DMS114 treated with DMSO at 0.1 percent for 48 hours (cell line): ENCODE results near the gene JOSD1.

Experiments used
- DNase-seq: peaks from one replicate; lab custom pipeline; 2025; ENCODE audit not compliant: unreplicated experiment; lab: John Stamatoyannopoulos, UW

The JOSD1 gene

DNA sequence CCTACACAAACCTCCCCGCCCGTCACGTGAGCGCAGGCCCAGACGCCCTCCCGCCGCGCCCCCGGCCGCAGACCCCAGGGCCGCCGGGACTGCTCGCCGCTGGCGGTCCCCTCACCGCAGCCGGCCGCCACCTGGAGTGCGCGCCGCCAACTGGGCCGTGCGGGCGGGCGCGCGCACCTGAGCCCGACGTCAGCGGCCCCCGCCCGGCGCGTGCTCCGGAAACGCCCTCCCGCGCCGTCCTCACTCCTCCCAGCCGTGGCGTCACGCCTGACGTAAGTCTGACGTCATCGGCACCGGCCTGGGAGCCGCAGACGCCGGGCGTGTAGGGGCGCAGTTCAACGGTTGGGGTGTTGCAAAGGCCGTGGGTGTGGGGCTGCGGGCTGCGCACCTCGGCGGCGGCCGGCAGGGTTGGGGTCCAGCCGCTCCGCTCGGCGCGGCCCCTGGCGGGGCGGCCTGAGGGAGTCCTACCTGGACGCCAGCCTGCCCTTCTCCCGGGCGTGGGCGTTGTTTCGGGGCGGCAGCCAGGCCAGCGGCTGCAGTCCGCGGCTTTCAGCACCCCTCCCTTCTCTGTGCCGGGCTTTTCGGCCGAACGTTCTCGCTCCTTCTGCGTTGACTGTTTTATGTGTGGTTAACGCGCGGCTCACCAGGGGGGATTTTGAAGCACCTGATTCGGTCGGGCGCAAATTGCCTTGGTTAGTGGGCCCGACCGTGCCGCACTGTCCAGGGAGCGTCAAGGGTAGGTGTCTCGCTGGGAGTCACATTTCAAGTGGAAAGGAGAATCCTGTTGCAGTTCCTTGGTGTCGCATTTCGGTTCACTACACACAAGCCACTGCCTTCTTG lies at the start of gene JOSD1:
TSS of gene JOSD1 (minus strand) at position 155 of the 840 bp plus-strand sequence. CDS start 956 bp downstream, outside the sequence.
- peak; percentile 53 for DNase-seq

- DNase-seq: no peak
These were observed 49.4 kb upstream of the JOSD1 start for GRCh38 chr22:38750104-38750503.

DNA sequence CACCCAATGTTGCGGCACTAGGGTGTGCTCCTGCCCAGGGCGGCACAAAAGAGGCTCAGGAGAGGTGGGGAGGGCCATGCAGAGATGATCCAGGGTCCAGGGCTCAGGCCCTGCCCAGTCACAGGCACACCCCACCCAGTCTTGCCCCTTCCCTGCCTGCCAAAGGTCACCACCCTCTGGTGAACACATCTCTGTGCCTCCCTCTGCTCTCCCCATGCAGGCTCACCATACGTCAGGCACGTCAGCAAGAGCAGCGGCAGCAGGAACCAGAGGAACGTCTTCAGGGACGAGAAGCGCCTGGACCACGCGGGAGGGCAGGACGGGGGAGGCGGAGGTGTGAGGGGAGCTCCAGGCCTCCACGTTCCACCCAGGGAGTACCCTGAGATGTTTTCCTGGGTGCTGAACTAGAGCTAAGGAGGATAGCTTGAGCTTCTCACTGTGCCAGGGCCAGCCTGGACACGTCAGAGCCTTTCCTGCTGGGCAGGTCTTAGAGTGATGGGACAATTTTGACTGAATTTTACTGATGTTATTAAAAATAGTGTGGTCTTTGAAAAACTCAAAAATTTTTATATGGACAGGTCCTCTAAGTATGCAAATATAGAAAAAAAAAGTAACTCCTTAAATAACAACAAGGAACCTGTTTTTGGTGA lies 47.9 kb upstream of the JOSD1 start:
- no peak for DNase-seq

GRCh38 chr22:38745676-38746460 lies 45.1 kb upstream of the JOSD1 start:
- no peak for DNase-seq

- no peak for DNase-seq
These were observed 44.2 kb upstream of the JOSD1 start for GRCh38 chr22:38744981-38745380.

DNA sequence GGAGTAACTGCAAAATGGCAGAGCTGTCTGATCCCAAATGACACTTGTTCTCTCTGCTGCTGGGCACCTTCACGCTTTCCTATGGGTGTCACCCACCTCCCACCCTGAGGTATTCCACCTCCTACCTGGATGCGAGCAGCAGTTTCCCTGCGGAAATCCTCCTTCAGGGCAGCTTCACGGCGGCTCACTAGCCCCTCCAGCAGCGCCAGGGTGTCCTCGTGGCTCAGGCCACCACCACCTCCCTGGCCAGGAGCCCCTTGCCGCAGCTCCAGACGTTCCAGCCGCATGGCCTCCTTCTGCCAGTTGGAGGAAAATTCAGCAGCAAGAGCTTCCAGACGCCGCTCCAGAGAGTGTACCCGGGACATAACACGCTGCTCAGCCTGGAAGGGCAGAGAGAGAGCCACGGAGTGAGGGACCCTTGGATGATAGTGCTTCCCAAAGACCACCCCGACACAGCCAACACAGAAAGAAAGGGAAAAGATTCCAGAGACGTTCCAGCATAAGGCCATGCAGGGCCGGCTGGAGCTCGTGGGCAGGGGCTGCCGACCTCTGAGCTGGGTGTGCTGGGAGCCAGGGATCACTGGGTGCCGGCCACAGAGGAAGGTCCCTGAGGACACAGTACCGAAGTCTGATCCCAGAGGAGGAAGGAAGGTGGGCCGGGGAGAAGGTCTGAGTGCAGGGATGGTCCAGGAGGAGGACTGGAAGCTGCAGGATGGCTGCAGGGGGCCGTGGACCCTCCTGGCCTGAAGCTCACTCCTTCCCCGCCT lies 41.6 kb upstream of the JOSD1 start:
- no peak for DNase-seq

DNA sequence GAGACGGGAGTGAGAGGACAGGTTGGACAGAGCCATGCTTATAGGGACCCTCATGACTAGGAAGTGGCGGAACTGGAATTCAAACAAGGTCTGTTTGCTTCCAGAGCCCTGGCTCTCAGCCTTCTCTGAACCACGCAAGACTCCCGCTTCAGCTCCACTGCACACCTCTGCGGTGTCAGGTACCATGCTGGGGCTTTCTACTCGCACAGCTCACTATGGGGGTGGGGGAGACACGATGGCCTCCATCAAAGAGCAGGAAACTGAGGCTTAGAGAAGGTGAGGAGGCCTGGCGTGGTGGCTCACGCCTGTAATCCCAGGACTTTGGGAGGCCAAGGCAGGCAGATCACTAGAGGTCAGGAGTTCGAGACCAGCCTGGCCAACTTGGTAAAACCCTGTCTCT lies 40.8 kb upstream of the JOSD1 start:
- DNase-seq: no peak

GRCh38 chr22:38741166-38741565 lies 40.4 kb upstream of the JOSD1 start:
- DNase-seq: no peak

- no peak for DNase-seq
These were observed 40.0 kb upstream of the JOSD1 start for GRCh38 chr22:38740754-38741153.

DNA sequence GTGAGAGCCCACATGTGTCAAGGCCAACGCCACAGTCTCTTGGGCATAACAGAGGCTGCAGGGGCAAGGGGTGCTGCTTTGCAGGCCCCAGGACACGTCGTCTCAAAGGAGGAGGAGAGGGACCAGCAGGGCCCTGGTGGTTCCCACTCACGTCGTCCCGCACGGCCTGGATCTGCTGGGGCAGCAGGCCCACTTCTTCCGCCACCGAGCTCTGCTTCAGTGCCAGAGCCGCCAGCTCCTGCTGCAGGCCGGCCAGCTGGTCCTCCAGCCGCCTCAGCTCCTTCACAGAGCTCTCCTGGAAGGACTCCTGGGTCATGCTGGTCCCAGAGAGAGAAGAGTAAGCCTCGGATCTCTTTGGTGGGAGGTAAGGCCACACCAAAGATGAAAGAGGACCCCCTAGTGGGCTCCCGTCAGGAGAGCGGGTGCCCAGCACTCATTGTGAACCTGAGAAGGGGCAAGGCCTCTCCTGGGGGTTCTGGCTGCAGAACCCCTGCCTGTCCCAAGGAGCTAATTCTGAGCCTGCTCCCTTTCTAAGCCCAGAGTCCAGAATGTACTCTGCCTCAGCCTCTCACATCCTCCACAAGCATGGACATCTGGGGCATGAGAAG lies 39.5 kb upstream of the JOSD1 start:
- DNase-seq: no peak

DNA sequence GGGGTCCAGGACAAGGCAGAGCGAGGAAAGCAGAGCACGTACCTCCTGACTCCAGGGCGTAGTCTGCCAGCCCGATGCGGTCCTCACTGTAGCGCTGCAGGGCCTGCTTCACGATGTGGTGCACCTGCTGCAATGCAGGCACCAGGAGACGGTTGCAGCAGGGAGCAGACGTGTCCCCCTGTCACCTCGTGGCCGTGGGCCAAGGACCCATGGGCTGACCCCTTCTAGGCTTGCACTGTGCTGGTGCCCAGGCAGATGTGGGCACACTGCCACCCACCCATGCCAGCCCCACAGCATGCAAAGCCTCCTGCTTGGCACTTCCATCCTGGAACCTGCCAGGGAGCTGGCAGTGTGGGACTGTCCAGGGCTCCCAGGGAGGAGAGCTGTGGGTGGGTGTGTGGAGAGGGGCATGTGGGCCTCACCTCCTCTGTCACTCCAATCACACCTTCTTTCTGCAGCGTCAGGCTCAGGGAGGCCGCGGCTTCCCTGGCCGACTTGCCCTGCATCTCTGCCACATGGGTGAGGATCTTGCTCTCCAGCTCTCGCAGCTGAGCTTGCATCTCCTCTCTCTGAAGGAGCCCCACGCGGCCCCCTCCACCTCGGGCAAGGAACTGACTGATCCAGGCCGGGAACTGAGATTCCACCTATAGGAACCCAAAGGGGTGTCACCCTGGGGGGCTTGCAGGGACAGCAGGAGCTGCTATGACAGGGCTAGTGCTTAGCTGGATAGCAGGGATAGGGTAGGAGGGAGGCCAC lies 38.7 kb upstream of the JOSD1 start:
- DNase-seq: no peak

GRCh38 chr22:38738475-38739070 lies 37.8 kb upstream of the JOSD1 start:
- DNase-seq: no peak

DNA sequence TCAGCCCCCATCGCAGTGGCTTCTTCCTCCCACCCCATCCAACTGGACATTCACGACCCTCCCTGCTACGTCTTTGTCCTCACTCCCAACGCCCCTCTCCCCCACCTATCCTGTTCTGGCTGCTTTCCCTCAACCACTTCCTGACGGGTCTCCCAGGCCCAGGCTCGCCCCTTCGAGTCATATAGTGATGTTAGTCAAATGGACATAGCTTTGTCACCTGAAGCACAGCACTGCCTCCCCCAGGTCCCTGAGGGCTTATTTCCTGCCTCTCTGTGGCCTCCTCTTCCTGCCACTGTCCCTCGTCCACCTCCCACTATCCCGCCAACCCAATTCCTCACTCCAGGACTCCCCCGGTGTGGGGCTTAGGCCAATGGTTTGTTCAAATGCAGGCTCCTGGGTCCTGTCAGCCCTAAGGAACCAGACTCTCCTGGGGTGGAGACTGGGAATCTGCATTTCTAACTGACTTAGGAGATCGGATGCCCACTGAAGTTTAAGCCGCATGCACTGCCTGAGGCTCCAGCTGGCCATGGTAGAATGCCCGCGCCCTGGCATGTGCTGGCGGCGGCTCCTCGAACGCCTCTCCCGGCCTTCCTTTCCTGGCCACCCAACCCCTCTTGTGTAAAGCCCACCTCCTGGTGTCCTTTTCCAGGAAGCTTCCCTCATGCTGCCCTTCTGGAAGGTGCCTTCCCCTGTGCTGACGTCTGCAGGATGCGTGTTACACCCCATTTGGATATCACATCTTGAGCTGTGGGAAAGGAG lies 36.7 kb upstream of the JOSD1 start:
- no peak for DNase-seq

GRCh38 chr22:38736257-38736570 lies 35.5 kb upstream of the JOSD1 start:
- no peak for DNase-seq

DNA sequence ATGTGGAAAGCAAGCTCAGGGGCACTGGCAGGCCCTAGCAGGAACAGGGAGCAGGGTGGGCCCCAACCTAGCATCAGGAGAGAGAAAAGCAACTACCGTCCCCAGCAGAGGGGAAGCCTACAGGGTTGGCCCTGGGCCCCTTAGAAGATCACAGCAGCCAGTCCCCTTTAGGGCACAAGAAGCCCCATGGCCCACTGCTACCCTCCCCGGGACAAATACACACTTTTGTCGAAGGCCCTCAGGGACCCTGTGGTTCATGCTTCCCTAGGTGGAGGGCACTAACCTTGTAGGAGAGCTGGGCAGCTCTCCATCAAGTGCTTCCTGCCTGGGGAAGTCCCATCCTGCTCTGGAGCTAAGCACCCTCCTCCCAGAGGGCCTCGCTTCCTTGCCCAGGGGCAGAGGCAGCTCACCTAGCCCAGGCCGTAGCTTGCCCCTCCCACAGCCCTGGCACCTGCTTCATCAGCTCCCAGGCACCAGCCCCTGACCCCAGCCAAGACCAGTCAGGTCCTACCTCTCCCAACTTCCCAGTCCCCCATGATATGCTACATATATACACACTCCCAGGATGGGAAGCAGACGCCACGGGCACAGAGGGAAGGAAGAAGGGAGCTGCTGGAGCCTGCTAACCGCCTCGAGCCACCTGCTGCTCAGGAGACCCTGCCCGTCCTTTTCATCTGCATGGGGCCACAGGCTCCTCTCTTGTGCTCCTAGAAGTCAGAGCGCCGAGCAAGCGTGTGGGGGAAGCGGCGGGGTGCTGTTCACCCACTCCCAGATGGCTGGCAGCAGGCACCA lies 34.9 kb upstream of the JOSD1 start:
- DNase-seq: no peak

DNA sequence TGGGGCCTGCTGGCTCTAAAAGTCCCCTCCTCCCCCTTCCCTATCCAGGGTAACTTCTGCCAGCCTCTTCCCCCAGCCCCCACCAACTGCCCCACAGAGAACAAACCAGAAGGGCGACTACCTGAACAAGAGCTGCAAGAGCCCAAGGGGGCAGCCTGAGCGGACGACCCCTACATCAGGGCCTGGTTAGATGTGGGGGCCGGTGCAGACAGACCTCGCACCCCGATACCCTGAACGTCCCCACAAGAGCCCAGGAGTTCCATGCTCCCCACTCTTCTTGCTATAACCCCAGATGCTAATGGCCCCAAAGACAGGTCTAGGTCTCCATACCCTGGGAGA lies 34.4 kb upstream of the JOSD1 start:
- DNase-seq: no peak

- DNase-seq: no peak
These were observed 33.8 kb upstream of the JOSD1 start for GRCh38 chr22:38734421-38735100.
